B cell (primary cell): Measurements from ENCODE around the gene KLHL7. TPM values are rescaled to one million over a fixed set of nuclear protein-coding genes. Genes with fewer than 3 reads are reported as not detected.

Source experiments
- ATAC-seq: fragments of 200-7000 bp; cut with Tn5 transposase; one replicate; pipeline ENCODE4 v1.10.0; 2021; ENCODE audit warnings: low read depth, mild to moderate bottlenecking, moderate number of reproducible peaks, moderate library complexity
- CTCF ChIA-PET: fragments of 350-600 bp; sonication (Branson Sonifier 250); formaldehyde crosslinking; loops from one replicate; lab custom pipeline; 2021; ENCODE audit warnings: antibody characterized with exemption, inconsistent platforms; lab: Charles Lee
- POLR2A ChIA-PET: fragments of 350-600 bp; sonication (Branson Sonifier 250); formaldehyde crosslinking; loops from one replicate; lab custom pipeline; 2021; ENCODE audit warnings: antibody characterized with exemption; lab: Charles Lee
- DNase-seq: peaks from one replicate; pipeline ENCODE4 v3.0.0; 2013
- H2AFZ ChIP-seq: 2 replicates; pipeline ENCODE4 v1.6.1; 2012; ENCODE audit warnings: mild to moderate bottlenecking, low read depth, low read length; ENCODE audit not compliant: insufficient read depth, poor library complexity, severe bottlenecking
- H3K27ac ChIP-seq, 2 donors: 1 replicate in 1 of 2; 2 replicates in 1 of 2; pipeline ENCODE4 v1.5.1; 2012 to 2013; ENCODE audit warnings: low read length in 2 of 2, mild to moderate bottlenecking in 2 of 2, moderate library complexity in 1 of 2
- H3K27me3 ChIP-seq, 4 experiments: fragments of 200-600 bp in 1 of 4; sonication (generic) in 1 of 4; replicated peaks in 1 of 4; 1 replicate in 2 of 4; 2 replicates in 2 of 4; pipeline versions ENCODE4 v1.6.1 to v1.7.0; 2013 to 2016; ENCODE audit warnings: low read length in 3 of 4, mild to moderate bottlenecking in 2 of 4, mixed read lengths in 1 of 4, moderate library complexity in 1 of 4; ENCODE audit not compliant: insufficient read depth in 4 of 4, control insufficient read depth in 3 of 4; ENCODE audit errors: control extremely low read depth in 1 of 4
- H3K36me3 ChIP-seq, 2 experiments: replicated peaks in 1 of 2; 1 replicate in 1 of 2; 2 replicates in 1 of 2; pipeline versions ENCODE4 v1.6.1 to v1.7.1; 2013; ENCODE audit warnings: low read length in 1 of 2; ENCODE audit not compliant: insufficient read depth in 2 of 2, control insufficient read depth in 1 of 2; ENCODE audit errors: control extremely low read depth in 1 of 2, extremely low read depth in 1 of 2
- H3K4me1 ChIP-seq, 2 donors: fragments of 200-600 bp in 1 of 2; sonication (generic) in 1 of 2; 1 replicate in 1 of 2; 2 replicates in 1 of 2; pipeline versions ENCODE4 v1.5.1 to v1.6.1; 2013 to 2017; ENCODE audit warnings: low read length in 2 of 2; ENCODE audit not compliant: control insufficient read depth in 2 of 2, insufficient read depth in 2 of 2
- H3K4me2 ChIP-seq: replicated peaks from 2 replicates; pipeline ENCODE3; 2012; ENCODE audit warnings: mild to moderate bottlenecking, low read depth, low read length; ENCODE audit not compliant: poor library complexity, severe bottlenecking
- H3K4me3 ChIP-seq, 5 experiments: fragments of 200-600 bp in 1 of 5; sonication (generic) in 1 of 5; 1 replicate in 3 of 5; 2 replicates in 2 of 5; pipeline versions ENCODE4 v1.5.1 to v1.7.0; 2011 to 2016; ENCODE audit warnings: low read length in 4 of 5, mild to moderate bottlenecking in 4 of 5, low read depth in 2 of 5, control low read depth in 1 of 5, moderate library complexity in 1 of 5; ENCODE audit not compliant: insufficient read depth in 1 of 5; ENCODE audit errors: control extremely low read depth in 1 of 5, extremely low read depth in 1 of 5
- H3K79me2 ChIP-seq: fragments of 200-600 bp; sonication (generic); one replicate; pipeline ENCODE4 v1.6.0; 2016; ENCODE audit warnings: low read length; ENCODE audit not compliant: control insufficient read depth, insufficient read depth
- H3K9ac ChIP-seq: fragments of 200-600 bp; sonication (generic); 2 replicates; pipeline ENCODE4 v1.6.1; 2017; ENCODE audit warnings: mild to moderate bottlenecking, low read length, moderate library complexity
- H3K9me3 ChIP-seq, 3 donors: one replicate each; pipeline versions ENCODE4 v1.6.1 to v1.7.1; 2013; ENCODE audit warnings: low read length in 2 of 3; ENCODE audit not compliant: control insufficient read depth in 2 of 3, insufficient read depth in 1 of 3; ENCODE audit errors: control extremely low read depth in 1 of 3
- H4K20me1 ChIP-seq: 2 replicates; pipeline ENCODE4 v1.6.0; 2012; ENCODE audit warnings: mild to moderate bottlenecking, low read length; ENCODE audit not compliant: insufficient read depth, control insufficient read depth, poor library complexity, severe bottlenecking
- H3K27ac Mint-ChIP-seq: one replicate; pipeline ENCODE4 v1.8.0; 2021; ENCODE audit warnings: mixed read lengths
- H3K27me3 Mint-ChIP-seq: one replicate; pipeline ENCODE4 v1.8.0; 2021; ENCODE audit warnings: mixed read lengths
- H3K4me1 Mint-ChIP-seq: one replicate; pipeline ENCODE4 v1.8.0; 2021; ENCODE audit warnings: mixed read lengths
- H3K4me3 Mint-ChIP-seq: one replicate; pipeline ENCODE4 v1.8.0; 2021; ENCODE audit warnings: mixed read lengths
- H3K9me3 Mint-ChIP-seq: one replicate; pipeline ENCODE4 v1.8.0; 2022; ENCODE audit warnings: mixed read lengths; ENCODE audit not compliant: insufficient read depth
- EZH2 ChIP-seq: IDR thresholded peaks from 2 replicates; pipeline ENCODE4 v1.6.1; 2012; ENCODE audit warnings: borderline replicate concordance, low read depth, mild to moderate bottlenecking, moderate library complexity, low read length; ENCODE audit not compliant: insufficient read depth, poor library complexity, severe bottlenecking
- WGBS: methylation state at CpG from one replicate; pipeline ENCODE4 v1.1.5; 2013; ENCODE audit warnings: missing lambda C conversion rate; ENCODE audit not compliant: insufficient coverage; 5-methylcytosine and 5-hydroxymethylcytosine counted together
- intact Hi-C: fragments of 100-400 bp; cut with micrococcal nuclease; formaldehyde crosslinking; loops from one replicate; pipeline ENCODE4 v1.10.0; 2022
- polyA plus RNA-seq: library from polyadenylated mRNA; depleted of rRNA; stranded (reverse); fragments of >200 nt; gene quantifications from 2 replicates; pipeline ENCODE4 v1.2.3, GENCODE V29; 2012
- total RNA-seq, 2 donors: library from RNA; stranded (reverse); fragments of 120-200 nt in 1 of 2; gene quantifications; 1 replicate in 1 of 2; 2 replicates in 1 of 2; pipeline versions ENCODE4 v1.2.3 to v1.2.4, GENCODE V29; 2013 to 2022
- TF ChIP-seq, protein P1 (sequence below): fragments of 200-600 bp; IDR thresholded peaks from one replicate; pipeline ENCODE4 v1.8.0; 2022; ENCODE audit warnings: antibody characterized with exemption, mild to moderate bottlenecking

Gene KLHL7
- total and polyA plus RNA-seq, 2 donors (not counting 1 experiment from before 2014, with no cell fraction given), result 9.2 to 22.8 TPM

DNA sequence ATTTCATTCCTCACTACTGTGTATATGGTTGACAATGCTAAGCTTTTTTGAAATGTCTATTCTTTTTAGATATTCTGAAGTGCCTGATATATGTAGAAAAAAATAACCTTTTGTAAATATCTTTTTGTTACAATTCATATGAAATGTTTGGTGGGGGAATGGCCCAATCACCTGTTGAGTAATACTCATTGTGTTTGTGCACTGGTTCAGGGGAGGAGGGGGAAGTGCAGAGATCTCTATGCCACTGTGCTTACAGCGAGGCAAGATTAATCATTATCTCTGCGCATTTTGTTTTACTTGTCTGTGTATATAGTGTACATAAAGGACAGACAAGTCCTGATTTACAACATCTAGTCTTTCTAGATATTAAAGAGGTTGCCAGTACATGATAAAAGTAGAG, 101.4 kb downstream of the KLHL7 start:
- POLR2A ChIA-PET, result no interaction called here
- no CpG with 5 or more reads among the region's 2 CpGs for WGBS

DNA sequence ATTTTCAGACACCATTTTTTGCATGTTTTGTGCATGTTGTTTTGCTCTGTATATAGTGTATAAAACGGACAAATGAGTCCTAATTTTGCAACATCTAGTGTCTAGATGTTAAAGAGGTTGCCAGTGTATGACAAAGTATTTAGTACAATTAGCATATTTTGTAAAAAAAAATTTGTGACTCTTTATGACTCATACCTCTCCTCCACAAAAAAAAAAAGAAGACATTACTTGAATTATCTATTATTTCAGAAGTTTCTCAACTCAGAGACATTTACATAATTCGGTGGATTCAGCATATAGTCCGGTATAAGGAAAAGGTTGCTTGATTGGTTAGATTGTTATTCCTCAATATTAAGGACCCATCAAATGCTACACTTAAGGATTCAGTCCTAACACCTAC, 102.3 kb downstream of the KLHL7 start:
- Mint-ChIP-seq H3K27me3 (peaks cover 23% of the 10 kb centered on the region), H3K4me1 (peaks cover 5% of the 10 kb centered on the region), H3K27ac (no peak overlapping the region), H3K9me3 (no peaks in the 10 kb centered on the region), H3K4me3 (no peak overlapping the region)
- Histone ChIP-seq H3K27me3 (peaks cover 0 to 3% (median 0%) of the 10 kb centered on the region in 4 experiments), H3K9me3 (peaks cover 0 to 6% (median 0%) of the 10 kb centered on the region in 3 donors), H3K27ac (no peak overlapping the region), H3K36me3 (peaks cover 0 to 3% of the 10 kb centered on the region in 2 experiments), H3K4me2 (no peak overlapping the region), H3K9ac (no peak overlapping the region), H2AFZ (no peak overlapping the region), H3K4me1 (no peaks in the 10 kb centered on the region), H3K79me2 (no peaks in the 10 kb centered on the region), H3K4me3 (no peak overlapping the region), H4K20me1 (no peaks in the 10 kb centered on the region)
- TF ChIP-seq, protein P1, sequence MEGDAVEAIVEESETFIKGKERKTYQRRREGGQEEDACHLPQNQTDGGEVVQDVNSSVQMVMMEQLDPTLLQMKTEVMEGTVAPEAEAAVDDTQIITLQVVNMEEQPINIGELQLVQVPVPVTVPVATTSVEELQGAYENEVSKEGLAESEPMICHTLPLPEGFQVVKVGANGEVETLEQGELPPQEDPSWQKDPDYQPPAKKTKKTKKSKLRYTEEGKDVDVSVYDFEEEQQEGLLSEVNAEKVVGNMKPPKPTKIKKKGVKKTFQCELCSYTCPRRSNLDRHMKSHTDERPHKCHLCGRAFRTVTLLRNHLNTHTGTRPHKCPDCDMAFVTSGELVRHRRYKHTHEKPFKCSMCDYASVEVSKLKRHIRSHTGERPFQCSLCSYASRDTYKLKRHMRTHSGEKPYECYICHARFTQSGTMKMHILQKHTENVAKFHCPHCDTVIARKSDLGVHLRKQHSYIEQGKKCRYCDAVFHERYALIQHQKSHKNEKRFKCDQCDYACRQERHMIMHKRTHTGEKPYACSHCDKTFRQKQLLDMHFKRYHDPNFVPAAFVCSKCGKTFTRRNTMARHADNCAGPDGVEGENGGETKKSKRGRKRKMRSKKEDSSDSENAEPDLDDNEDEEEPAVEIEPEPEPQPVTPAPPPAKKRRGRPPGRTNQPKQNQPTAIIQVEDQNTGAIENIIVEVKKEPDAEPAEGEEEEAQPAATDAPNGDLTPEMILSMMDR, result no peak
- TF ChIP-seq EZH2, result no peak
- ChIA-PET CTCF (no interaction called here), POLR2A (no interaction called here)
- no peak for ATAC-seq
- no CpG with 5 or more reads among the region's 3 CpGs for WGBS
- no peak for DNase-seq
- intact Hi-C loops, result no loop called here

More for the DNA sequence above, 101.4 kb downstream of the KLHL7 start:
- no peak for ATAC-seq
- no peaks in the 10 kb centered on the region for H3K4me1 ChIP-seq
- no peaks in the 10 kb centered on the region for H4K20me1 ChIP-seq
- peaks cover 15% of the 10 kb centered on the region for H3K27me3 Mint-ChIP-seq
- CTCF ChIA-PET, result no interaction called here
- no peak overlapping the region for H2AFZ ChIP-seq
- no peaks in the 10 kb centered on the region for H3K9me3 Mint-ChIP-seq
- H3K9ac ChIP-seq, result no peak overlapping the region
- no peak for DNase-seq
- H3K27ac ChIP-seq, result no peak overlapping the region
- no peak overlapping the region for H3K27ac Mint-ChIP-seq
- H3K27me3 ChIP-seq, result peaks cover 0 to 3% (median 0%) of the 10 kb centered on the region in 4 experiments
- H3K4me2 ChIP-seq, result no peak overlapping the region
- H3K36me3 ChIP-seq, result peaks cover 3% of the 10 kb centered on the region in 2 experiments
- H3K4me3 Mint-ChIP-seq, result no peak overlapping the region
- no peak overlapping the region for H3K4me3 ChIP-seq
- H3K9me3 ChIP-seq, result peaks cover 0 to 6% (median 0%) of the 10 kb centered on the region in 3 donors
- no peak for TF ChIP-seq EZH2
- TF ChIP-seq, protein P1, result no peak
- intact Hi-C loops, result no loop called here
- H3K4me1 Mint-ChIP-seq, result peaks cover 5% of the 10 kb centered on the region
- no peaks in the 10 kb centered on the region for H3K79me2 ChIP-seq
